GM12878 (cell line): Measurements from ENCODE around the gene FGF10. TPM values are rescaled to one million over a fixed set of nuclear protein-coding genes. Genes with fewer than 3 reads are reported as not detected.

ENCODE experiments used
- ATAC-seq: fragments of 200-7000 bp; cut with Tn5 transposase; 3 replicates; pipeline ENCODE4 v1.9.1; 2020; ENCODE audit warnings: mild to moderate bottlenecking, moderate library complexity
- BruUV-seq: library from RNA; stranded (reverse); fragments of 400-500 nt; replicated peaks from 2 replicates; lab custom pipeline; 2021; lab: Mats Ljungman, UMichigan
- CTCF ChIA-PET: fragments of 300-600 bp; sonication (Branson Sonifier 250); formaldehyde crosslinking; extraction: SDS; loops from one replicate; lab custom pipeline; 2021; ENCODE audit warnings: inconsistent platforms; lab: Yijun Ruan, JAX
- POLR2A ChIA-PET: fragments of 350-600 bp; formaldehyde crosslinking; extraction: SDS; loops from one replicate; lab custom pipeline; 2021; ENCODE audit warnings: inconsistent platforms; lab: Charles Lee
- RAD21 ChIA-PET: fragments of 300-600 bp; sonication (Branson Sonifier 250); formaldehyde crosslinking; loops from one replicate; lab custom pipeline; 2023; ENCODE audit warnings: antibody characterized with exemption; ENCODE audit not compliant: unreplicated experiment; lab: Charles Lee
- SMC1A ChIA-PET: fragments of 300-600 bp; sonication (Branson Sonifier 250); formaldehyde crosslinking; loops from one replicate; lab custom pipeline; 2023; ENCODE audit not compliant: unreplicated experiment, uncharacterized antibody; lab: Charles Lee
- DNase-seq: peaks from one replicate; pipeline ENCODE4 v3.0.0-alpha.2; 2011; ENCODE audit warnings: low read depth, low spot score
- FAIRE-seq: peaks from 3 replicates; lab custom pipeline; 2011; peaks lifted over from hg19 to GRCh38; lab: Jason Lieb, UNC
- H2AFZ ChIP-seq: 2 replicates; pipeline ENCODE4 v1.6.0; 2011; ENCODE audit warnings: low read depth, low read length, control low read depth; ENCODE audit not compliant: control insufficient read depth
- H3K27ac ChIP-seq: 2 replicates; pipeline ENCODE4 v1.5.1; 2011; ENCODE audit warnings: control low read depth; ENCODE audit not compliant: control insufficient read depth, insufficient read depth
- H3K27me3 ChIP-seq, 2 experiments: replicated peaks in 1 of 2; 2 replicates each; pipeline versions ENCODE4 v1.6.0 to v1.6.1; 2011; ENCODE audit warnings: low read length in 1 of 2; ENCODE audit not compliant: control insufficient read depth in 2 of 2, insufficient read depth in 2 of 2
- H3K36me3 ChIP-seq, 2 experiments: 2 replicates each; pipeline ENCODE4 v1.5.1; 2011; ENCODE audit warnings: low read length in 1 of 2; ENCODE audit not compliant: control insufficient read depth in 2 of 2, insufficient read depth in 2 of 2
- H3K4me1 ChIP-seq: 2 replicates; pipeline ENCODE4 v1.6.1; 2011; ENCODE audit warnings: mild to moderate bottlenecking, low read length, moderate library complexity, mixed read lengths; ENCODE audit not compliant: control insufficient read depth, insufficient read depth
- H3K4me2 ChIP-seq: 2 replicates; pipeline ENCODE4 v1.6.0; 2011; ENCODE audit warnings: control low read depth; ENCODE audit not compliant: control insufficient read depth, insufficient read depth
- H3K4me3 ChIP-seq: fragments of 200-600 bp; sonication (generic); 2 replicates; pipeline ENCODE4 v1.5.1; 2016
- H3K79me2 ChIP-seq: 2 replicates; pipeline ENCODE4 v1.6.0; 2011; ENCODE audit warnings: low read length; ENCODE audit not compliant: control insufficient read depth, insufficient read depth
- H3K9ac ChIP-seq: 2 replicates; pipeline ENCODE4 v1.8.0; 2011; ENCODE audit warnings: low read length, control low read depth, mixed read lengths; ENCODE audit not compliant: control insufficient read depth, insufficient read depth
- H3K9me3 ChIP-seq: replicated peaks from 3 replicates; pipeline ENCODE4 v1.5.1; 2011; ENCODE audit warnings: mild to moderate bottlenecking, low read length; ENCODE audit not compliant: control insufficient read depth, insufficient read depth
- H4K20me1 ChIP-seq: 2 replicates; pipeline ENCODE4 v1.6.0; 2011; ENCODE audit not compliant: control insufficient read depth, insufficient read depth
- BCLAF1 ChIP-seq: fragments of 450-650 bp; IDR thresholded peaks from 2 replicates; pipeline ENCODE4 v1.6.1; 2017; ENCODE audit warnings: antibody characterized with exemption, mild to moderate bottlenecking, moderate library complexity
- PAX5 ChIP-seq: IDR thresholded peaks from 2 replicates; pipeline ENCODE4 v1.6.1; 2011; ENCODE audit warnings: low read depth, low read length, borderline replicate concordance
- RB1 ChIP-seq: fragments of 450-650 bp; formaldehyde crosslinking; IDR thresholded peaks from 2 replicates; pipeline ENCODE4 v1.6.1; 2017; ENCODE audit warnings: mild to moderate bottlenecking, borderline replicate concordance
- RBBP5 ChIP-seq: fragments of 200-600 bp; sonication (generic); conservative IDR thresholded peaks from 2 replicates; pipeline ENCODE4 v1.6.1; 2016
- SKIL ChIP-seq: fragments of 450-650 bp; IDR thresholded peaks from 2 replicates; pipeline ENCODE4 v1.6.1; 2017; ENCODE audit warnings: mild to moderate bottlenecking, low read depth, inconsistent platforms; ENCODE audit not compliant: poor library complexity, severe bottlenecking
- in situ Hi-C: fragments of 300-500 bp; cut with MboI; formaldehyde crosslinking; loops from 9 replicates; pipeline ENCODE4 v1.14.3; 2018; ENCODE audit warnings: mixed read lengths
- intact Hi-C: fragments of 100-400 bp; cut with micrococcal nuclease; formaldehyde crosslinking; loops from one replicate; pipeline ENCODE4 v1.14.2; 2022; ENCODE audit not compliant: unreplicated experiment
- polyA plus RNA-seq, 11 experiments: library from polyadenylated mRNA; depleted of rRNA in 4 of 11; unstranded in 6 of 11; stranded (reverse) in 5 of 11; fragments of >200 nt; fragmentation: Nextera tagmentation in 4 of 11; fragmentation: Illumina TruSeq in 1 of 11; extraction: Ambion mirVana in 4 of 11; extraction: Trizol in 1 of 11; gene quantifications; 1 replicate in 1 of 11; 2 replicates in 10 of 11; pipeline versions ENCODE4 v1.2.1 to v1.2.3, GENCODE V29; 2011 to 2016; ENCODE audit warnings: inconsistent platforms in 2 of 11, missing spikeins in 2 of 11, low read depth in 1 of 11
- total RNA-seq, 4 experiments: library from RNA; depleted of rRNA in 3 of 4; stranded (reverse); fragments of >200 nt in 3 of 4; fragmentation: Illumina TruSeq in 1 of 4; extraction: Trizol in 1 of 4; gene quantifications; 2 replicates each; pipeline versions ENCODE4 v1.2.1 to v1.2.3, GENCODE V29; 2013 to 2021
- TF ChIP-seq, protein P1 (sequence below): IDR thresholded peaks from 2 replicates; pipeline ENCODE4 v1.6.1; 2012; ENCODE audit warnings: improper control_type of control experiment, low read depth, low read length; ENCODE audit not compliant: insufficient replicate concordance
- TF ChIP-seq, protein P2 (sequence below): IDR thresholded peaks from 2 replicates; pipeline ENCODE4 v1.6.1; 2012; ENCODE audit warnings: mild to moderate bottlenecking, low read depth, low read length

FGF10 gene
- total and polyA plus RNA-seq, 10 of the 15 experiments (the other 5 are each of a cell fraction or from before 2014, with no cell fraction given): not detected

DNA sequence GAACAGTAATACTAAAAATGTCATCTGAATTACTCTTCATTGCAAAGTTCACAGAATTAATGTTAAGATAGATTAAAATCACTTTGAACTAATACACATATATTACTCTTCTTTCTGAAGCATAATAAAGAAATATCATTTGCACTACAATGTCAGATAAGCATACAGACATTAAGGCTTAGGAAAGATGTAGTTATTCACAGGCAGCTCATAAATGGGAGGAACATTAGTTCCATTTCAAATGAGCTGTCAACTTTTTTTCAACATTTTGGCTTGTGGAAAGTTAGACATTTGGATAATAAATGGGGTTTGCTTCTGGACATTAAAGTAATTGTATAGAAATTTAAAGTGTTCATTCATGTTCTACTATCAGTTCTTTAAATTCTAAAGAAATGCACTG, 6.3 kb downstream of the FGF10 start:
- no peak overlapping the region for H2AFZ ChIP-seq
- POLR2A ChIA-PET: no interaction called here
- no peak overlapping the region for H3K4me3 ChIP-seq
- no peak overlapping the region for H3K9ac ChIP-seq
- ATAC-seq (no peak), FAIRE-seq (no peak), DNase-seq (no peak)
- in situ Hi-C loops (no loop called here), intact Hi-C loops (no loop called here)
- H3K27ac ChIP-seq: no peak overlapping the region
- H3K9me3 ChIP-seq: no peaks in the 10 kb centered on the region
- H4K20me1 ChIP-seq: no peaks in the 10 kb centered on the region
- CTCF ChIA-PET: no interaction called here
- H3K27me3 ChIP-seq: peaks cover 1 to 3% of the 10 kb centered on the region in 2 experiments; a peak in 1 of 4 replicates
- no peaks in the 10 kb centered on the region for H3K79me2 ChIP-seq
- H3K4me1 ChIP-seq: no peaks in the 10 kb centered on the region
- BruUV-seq: no TSS peak
- SMC1A ChIA-PET: no interaction called here
- RAD21 ChIA-PET: no interaction called here
- H3K4me2 ChIP-seq: no peak overlapping the region
- no peaks in the 10 kb centered on the region for H3K36me3 ChIP-seq
- TF ChIP-seq, protein P1, sequence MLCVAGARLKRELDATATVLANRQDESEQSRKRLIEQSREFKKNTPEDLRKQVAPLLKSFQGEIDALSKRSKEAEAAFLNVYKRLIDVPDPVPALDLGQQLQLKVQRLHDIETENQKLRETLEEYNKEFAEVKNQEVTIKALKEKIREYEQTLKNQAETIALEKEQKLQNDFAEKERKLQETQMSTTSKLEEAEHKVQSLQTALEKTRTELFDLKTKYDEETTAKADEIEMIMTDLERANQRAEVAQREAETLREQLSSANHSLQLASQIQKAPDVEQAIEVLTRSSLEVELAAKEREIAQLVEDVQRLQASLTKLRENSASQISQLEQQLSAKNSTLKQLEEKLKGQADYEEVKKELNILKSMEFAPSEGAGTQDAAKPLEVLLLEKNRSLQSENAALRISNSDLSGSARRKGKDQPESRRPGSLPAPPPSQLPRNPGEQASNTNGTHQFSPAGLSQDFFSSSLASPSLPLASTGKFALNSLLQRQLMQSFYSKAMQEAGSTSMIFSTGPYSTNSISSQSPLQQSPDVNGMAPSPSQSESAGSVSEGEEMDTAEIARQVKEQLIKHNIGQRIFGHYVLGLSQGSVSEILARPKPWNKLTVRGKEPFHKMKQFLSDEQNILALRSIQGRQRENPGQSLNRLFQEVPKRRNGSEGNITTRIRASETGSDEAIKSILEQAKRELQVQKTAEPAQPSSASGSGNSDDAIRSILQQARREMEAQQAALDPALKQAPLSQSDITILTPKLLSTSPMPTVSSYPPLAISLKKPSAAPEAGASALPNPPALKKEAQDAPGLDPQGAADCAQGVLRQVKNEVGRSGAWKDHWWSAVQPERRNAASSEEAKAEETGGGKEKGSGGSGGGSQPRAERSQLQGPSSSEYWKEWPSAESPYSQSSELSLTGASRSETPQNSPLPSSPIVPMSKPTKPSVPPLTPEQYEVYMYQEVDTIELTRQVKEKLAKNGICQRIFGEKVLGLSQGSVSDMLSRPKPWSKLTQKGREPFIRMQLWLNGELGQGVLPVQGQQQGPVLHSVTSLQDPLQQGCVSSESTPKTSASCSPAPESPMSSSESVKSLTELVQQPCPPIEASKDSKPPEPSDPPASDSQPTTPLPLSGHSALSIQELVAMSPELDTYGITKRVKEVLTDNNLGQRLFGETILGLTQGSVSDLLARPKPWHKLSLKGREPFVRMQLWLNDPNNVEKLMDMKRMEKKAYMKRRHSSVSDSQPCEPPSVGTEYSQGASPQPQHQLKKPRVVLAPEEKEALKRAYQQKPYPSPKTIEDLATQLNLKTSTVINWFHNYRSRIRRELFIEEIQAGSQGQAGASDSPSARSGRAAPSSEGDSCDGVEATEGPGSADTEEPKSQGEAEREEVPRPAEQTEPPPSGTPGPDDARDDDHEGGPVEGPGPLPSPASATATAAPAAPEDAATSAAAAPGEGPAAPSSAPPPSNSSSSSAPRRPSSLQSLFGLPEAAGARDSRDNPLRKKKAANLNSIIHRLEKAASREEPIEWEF: no peak
- TF ChIP-seq PAX5 (no peak), BCLAF1 (no peak), RBBP5 (no peak), RB1 (no peak), SKIL (no peak)
- TF ChIP-seq, protein P2, sequence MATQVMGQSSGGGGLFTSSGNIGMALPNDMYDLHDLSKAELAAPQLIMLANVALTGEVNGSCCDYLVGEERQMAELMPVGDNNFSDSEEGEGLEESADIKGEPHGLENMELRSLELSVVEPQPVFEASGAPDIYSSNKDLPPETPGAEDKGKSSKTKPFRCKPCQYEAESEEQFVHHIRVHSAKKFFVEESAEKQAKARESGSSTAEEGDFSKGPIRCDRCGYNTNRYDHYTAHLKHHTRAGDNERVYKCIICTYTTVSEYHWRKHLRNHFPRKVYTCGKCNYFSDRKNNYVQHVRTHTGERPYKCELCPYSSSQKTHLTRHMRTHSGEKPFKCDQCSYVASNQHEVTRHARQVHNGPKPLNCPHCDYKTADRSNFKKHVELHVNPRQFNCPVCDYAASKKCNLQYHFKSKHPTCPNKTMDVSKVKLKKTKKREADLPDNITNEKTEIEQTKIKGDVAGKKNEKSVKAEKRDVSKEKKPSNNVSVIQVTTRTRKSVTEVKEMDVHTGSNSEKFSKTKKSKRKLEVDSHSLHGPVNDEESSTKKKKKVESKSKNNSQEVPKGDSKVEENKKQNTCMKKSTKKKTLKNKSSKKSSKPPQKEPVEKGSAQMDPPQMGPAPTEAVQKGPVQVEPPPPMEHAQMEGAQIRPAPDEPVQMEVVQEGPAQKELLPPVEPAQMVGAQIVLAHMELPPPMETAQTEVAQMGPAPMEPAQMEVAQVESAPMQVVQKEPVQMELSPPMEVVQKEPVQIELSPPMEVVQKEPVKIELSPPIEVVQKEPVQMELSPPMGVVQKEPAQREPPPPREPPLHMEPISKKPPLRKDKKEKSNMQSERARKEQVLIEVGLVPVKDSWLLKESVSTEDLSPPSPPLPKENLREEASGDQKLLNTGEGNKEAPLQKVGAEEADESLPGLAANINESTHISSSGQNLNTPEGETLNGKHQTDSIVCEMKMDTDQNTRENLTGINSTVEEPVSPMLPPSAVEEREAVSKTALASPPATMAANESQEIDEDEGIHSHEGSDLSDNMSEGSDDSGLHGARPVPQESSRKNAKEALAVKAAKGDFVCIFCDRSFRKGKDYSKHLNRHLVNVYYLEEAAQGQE: no peak
